HG03378 (cell line): ENCODE data around the gene WARS2.

Source experiments
- ATAC-seq: cut with Tn5 transposase; IDR thresholded peaks from one replicate; pipeline ENCODE4 v1.9.1; 2021; ENCODE audit warnings: mild to moderate bottlenecking, moderate library complexity; ENCODE audit not compliant: unreplicated experiment

WARS2 gene

DNA sequence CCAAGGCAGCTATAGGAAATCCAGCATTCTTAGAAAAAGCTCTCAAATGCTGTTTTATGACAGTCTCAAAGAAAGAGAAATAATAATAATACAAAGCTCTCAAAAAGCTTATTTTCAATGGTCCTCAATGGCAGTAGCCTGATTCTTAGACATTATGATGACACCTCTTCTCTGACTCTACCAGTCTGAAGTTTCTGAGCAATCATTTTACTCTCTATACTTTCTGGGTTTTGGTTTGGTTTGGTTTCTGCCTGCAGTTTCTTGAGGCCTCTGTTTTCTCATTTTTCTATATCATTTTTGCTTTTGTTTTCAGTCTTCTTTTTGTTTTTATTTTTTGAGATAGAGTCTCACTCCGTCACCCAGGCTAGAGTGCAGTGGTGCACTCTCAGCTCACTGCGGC is 102.1 kb downstream of the WARS2 start:
- ATAC-seq: no peak

DNA sequence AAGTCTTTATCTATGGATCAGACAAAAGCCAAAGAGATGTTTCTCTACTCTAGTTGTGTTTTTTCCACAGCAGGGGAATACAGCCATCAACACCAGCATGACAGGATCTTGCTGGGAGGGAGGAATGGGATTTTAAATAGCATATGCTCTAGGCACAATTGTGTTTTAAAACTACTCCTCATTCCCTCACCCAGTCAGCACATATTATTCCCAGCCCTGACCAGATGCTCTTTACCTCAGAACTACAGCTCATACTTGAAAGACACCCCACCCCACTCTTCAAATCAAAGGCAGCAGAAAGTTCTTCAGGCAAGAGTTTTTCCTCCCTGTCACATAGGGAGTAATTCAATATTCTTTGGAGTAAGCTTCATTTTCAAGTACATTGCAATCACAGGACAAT is 106.1 kb downstream of the WARS2 start:
- no peak for ATAC-seq

DNA sequence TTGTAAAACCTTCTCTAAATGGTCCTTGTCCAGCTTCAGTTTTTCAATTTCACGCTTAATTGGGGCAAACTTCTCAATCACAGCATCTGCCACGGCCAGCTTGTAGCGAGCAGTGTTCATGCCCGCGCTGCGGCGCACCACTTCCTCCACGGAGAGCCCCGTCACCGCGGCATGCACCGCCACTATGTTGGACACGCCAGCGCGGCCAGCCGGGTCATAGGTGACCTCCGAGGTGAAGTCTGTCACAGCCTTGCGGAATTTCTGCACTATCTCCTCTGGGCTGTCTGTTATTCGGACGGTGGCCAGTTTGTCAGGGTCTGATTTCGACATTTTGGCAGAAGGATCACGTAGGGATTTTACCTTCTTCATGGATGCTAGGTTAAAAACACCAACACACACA is 107.5 kb downstream of the WARS2 start:
- ATAC-seq: no peak

- ATAC-seq: no peak
Observed at GRCh38 chr1:119027759-119028158, 112.7 kb downstream of the WARS2 start.

DNA sequence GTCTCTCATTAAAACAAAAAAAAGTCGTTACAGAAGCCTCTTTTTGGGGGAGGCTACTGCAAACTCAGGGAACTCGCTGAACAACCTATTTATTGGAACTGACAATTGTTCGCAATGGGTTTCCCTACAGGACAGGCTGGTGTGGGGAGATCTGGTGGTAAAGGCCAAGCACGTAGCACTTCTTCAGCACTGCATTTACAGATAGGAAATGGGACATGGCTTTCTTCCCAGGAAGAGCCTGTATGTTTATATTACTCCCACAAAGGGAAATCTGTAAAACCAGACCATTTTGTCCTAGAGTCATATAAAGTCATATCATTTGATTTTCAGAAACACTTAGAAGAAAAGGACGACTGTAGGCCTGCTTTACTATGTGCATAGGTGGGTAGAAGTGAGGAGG is 113.5 kb downstream of the WARS2 start:
- no peak for ATAC-seq

DNA sequence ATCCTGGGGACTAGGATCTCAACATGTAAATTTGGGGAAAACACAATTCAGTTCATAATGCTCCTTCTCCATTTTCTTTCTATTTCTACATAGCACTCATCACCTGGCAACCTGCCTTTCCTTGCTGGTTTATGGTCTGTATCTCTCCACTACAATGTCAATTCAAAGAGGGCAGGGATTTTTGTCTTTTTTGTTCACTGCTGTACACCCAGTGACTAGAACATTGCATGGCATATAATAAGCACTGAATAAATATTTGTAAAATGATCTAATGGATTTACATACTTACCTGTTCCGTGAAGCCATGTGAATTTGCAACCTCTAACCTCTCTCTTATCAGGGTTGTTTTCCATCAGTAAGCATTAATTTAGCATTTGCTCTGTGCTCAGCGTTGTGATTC is 124.9 kb downstream of the WARS2 start:
- ATAC-seq: no peak

- ATAC-seq: no peak
Observed at GRCh38 chr1:119012383-119012782, 128.1 kb downstream of the WARS2 start.

DNA sequence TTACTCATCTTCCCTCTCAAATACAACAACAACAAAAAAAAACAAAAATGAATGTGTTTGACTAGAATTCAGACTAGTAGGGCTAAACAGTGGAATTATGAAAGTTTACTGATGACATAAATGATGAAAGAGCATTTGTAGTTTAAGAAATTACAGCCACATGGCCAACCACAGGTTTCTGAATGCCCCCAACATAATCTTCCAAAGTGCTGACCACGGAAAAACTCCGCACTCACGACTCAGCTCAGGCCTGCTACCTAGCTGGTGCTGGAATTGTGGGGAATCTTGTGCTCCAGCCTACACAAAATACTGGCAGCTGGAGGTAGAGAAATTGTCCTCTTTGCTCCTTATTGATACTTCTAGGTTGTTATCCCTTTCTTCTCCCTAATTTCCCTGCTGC is 128.7 kb downstream of the WARS2 start:
- no peak for ATAC-seq

- no peak for ATAC-seq
Observed at GRCh38 chr1:119011116-119011515, 129.3 kb downstream of the WARS2 start.

DNA sequence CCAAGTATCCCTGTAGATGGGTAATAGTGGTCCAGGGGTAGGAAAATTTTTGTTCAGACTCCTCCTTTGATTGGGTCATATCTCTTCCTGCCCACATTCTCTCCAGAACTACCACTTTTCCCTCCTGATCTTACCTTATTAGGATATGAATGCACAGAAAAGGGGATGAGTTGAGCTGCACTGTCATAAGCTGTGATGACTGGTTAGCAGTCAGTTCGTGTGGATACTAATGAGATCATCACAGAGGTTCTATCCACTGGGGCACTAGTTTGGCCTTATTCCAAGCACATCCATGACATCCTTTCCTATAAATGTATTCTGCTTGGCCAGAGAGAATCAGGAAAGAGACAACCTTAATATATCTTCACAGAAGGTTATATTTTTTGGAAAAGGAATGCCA is 130.3 kb downstream of the WARS2 start:
- ATAC-seq: no peak

DNA sequence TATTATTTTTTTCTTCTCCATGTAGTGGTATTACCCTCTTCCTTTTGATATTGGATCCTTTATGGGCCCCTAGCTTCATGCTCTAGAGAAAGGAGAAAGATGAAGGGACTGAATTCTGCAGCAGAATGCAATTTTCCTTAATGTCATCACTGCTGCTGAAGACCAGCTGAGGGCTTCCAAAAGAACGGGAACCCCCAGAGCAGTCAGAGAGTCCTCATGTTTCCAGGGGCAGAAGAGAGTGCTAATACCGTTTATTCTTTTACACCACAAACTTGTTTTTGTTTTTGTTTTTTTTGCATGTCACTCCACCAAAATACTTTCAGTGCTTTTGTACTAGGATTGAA is 131.2 kb downstream of the WARS2 start:
- no peak for ATAC-seq

- peak; percentile 74 for ATAC-seq
Observed at GRCh38 chr1:119008483-119009311, 131.8 kb downstream of the WARS2 start.

GRCh38 chr1:119007670-119008482 is 132.6 kb downstream of the WARS2 start:
- ATAC-seq: no peak

DNA sequence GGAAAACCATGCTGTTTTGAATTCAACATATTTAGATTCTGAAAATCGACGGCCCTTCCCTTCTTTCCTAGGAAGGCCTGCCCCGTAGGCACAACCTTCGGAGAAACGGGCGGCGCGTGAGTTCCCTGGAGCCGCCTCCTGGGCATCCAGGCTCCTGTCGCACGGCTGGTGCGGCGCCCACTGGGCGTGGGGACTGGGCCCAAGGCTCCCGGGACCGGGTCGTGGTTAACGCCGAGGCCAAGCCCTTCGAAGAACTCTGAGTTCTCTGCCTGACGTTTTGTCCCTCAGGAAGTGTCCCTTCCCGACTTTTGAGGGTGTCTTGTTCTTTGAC is 133.1 kb downstream of the WARS2 start:
- ATAC-seq: no peak

DNA sequence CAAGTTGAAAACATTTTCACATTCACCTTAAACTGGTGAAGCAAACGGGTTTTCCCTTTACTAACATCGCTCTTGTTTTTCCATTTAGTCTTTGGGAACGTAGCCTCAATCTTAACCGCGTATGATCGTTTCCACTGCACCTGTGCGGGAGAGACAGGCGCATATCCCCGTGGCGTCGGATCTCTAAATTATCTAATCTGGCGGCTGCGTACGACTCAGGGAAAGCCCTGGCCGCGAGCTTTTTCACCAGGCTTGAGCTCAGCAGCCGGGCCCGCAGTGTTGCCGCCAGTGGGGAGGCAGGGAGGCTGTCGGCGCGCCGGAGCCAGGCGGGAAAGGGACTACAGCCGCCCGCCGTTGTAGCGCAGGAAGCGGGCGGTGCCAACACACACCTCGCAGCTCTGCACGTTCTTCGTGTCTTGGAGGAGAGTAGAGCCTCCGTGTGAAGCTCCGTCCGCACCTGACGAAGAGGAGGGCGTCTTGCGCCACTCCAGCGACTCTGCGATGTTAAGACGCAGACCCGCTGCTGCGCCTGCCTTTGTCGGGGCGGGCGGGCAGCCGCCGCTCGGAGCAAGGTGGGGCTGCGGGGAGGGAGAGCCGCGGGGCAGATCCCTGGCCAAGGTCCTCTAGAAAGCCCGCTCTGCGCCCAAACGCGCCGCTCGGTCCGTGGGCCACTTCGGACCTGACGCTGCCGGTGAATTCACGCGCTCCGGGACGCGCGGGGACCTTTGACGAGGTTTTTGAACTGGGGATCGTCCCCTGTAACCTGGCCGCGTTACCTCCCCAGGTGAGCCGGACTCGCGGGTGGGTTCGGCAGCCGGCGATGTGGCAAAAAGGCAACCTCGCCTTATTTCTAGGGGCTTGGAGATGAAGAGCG is 133.8 kb downstream of the WARS2 start:
- ATAC-seq: no peak

GRCh38 chr1:119005724-119006405 is 134.6 kb downstream of the WARS2 start:
- no peak for ATAC-seq

DNA sequence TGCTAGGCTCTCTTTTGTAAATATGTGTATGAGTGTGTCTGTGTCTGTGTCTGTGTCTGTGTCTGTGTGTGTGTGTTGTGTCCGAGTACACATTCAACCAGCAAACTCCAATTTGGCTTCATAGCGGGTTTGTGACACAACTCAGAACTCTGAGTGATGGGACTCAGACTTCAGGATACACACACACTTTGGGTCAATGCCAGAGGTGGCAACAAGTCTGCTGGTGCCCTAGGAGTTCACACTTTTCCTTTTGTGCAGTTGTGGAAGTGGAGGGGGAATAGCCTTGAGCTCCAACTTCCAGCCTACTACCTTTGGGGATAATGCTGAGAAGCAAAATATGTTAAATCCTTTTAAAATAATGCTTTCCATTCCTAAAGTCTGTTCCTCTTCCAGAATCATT is 135.7 kb downstream of the WARS2 start:
- no peak for ATAC-seq

DNA sequence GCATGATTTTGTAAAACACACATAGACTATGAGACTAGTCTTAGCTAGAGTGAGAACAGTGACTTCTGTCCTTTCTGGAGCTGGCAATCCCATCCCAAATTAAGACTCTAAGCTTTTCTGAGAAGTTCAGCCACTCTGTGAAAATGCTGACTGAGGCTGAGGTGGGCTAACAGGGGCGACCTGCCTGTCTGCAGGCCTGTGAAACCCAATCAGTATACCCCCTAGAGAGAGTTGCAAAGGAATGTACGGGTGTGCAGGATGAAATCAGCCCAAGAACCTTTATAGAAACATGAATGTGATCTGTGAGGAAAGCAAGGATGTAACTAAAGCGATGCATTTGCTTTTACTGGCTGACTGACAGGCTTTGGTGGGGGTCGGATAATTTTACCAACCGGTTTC is 136.3 kb downstream of the WARS2 start:
- ATAC-seq: no peak

- ATAC-seq: no peak
Observed at GRCh38 chr1:119003413-119004128, 136.9 kb downstream of the WARS2 start.

GRCh38 chr1:119002028-119002686 is 138.3 kb downstream of the WARS2 start:
- no peak for ATAC-seq
